Urinary bladder (tissue), 4 donors: ENCODE data around the gene RNF223. TPM values are rescaled to one million over a fixed set of nuclear protein-coding genes. Genes with fewer than 3 reads are reported as not detected.

ENCODE experiments used
- DNase-seq: peaks from one replicate; pipeline ENCODE4 v3.0.0-alpha.2; 2015; ENCODE audit errors: extremely low spot score
- H3K27ac ChIP-seq: one replicate; pipeline ENCODE4 v1.5.1; 2013; ENCODE audit warnings: low read depth, mild to moderate bottlenecking, moderate library complexity
- H3K36me3 ChIP-seq: one replicate; pipeline ENCODE4 v1.6.1; 2013; ENCODE audit warnings: mild to moderate bottlenecking, moderate library complexity; ENCODE audit not compliant: insufficient read depth
- H3K4me1 ChIP-seq: one replicate; pipeline ENCODE4 v1.6.1; 2013; ENCODE audit warnings: mild to moderate bottlenecking, moderate library complexity; ENCODE audit not compliant: insufficient read depth
- H3K4me3 ChIP-seq: one replicate; pipeline ENCODE4 v1.5.1; 2013; ENCODE audit warnings: low read depth, low read length
- WGBS: extraction: QIAGEN DNeasy Blood & Tissue Kit; methylation state at CpG from one replicate; pipeline ENCODE4 v1.1.7; 2013; 5-methylcytosine and 5-hydroxymethylcytosine counted together
- polyA plus RNA-seq: library from polyadenylated mRNA; stranded (reverse); fragments of 200-250 nt; gene quantifications from one replicate; pipeline ENCODE4 v1.2.3, GENCODE V29; 2013
- total RNA-seq: library from RNA; depleted of rRNA; stranded (reverse); fragments of >200 nt; gene quantifications from one replicate; pipeline ENCODE4 v1.2.3, GENCODE V29; 2014
- donor health status: healthy with polysubstance abuse.
- donor health status: healthy.

The RNF223 gene
- 2.7 TPM for total RNA-seq
- polyA plus RNA-seq = 0.73 TPM

DNA sequence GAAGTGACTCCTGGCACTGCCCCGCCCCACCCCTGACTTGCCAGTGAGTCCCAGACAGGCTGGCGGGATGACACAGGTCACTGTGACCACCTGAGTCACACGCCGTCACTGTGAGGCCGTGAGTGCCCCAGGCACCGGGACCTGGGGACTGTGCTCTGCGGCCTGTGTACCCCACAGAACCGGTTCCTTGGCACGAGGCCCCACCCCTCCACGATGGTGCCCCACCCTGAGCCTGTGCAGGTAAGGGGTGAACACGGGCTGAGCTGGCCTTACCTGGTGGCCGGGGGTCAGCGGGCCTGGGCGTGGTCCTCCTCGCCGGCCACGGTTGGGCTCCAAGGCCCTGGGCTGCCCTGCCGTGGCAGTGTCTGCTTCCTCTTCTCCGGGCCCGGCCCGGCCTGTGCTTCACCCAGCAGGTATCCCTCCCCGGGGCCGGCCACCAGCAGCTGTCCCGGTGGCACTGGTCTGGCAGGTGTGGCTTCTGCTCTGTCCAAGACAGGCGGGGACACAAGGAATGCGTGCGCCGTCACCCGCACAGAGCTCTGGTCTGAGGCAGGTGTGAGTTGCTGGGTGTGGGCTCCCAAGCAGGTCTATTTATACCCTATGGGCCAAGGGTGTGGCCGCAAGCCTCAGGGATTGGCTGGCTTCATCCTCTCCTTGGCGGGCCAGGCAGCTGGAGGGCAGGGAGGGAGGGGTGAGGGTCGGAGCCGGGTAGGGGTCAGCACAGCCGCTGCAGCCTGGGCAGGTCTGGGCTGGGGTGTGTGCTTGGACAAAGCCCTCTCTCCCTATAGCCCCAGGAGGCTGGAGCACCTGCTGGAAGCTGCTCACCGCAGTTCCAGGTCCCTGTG is at the start of gene RNF223:
RNF223 (minus strand) TSS at position 564 of the 845 bp plus-strand sequence. CDS start 1,740 bp downstream, outside the sequence.
- DNase-seq = no peak
- WGBS = 66% methylated on average over 35 of the region's 35 CpGs
- H3K4me1 ChIP-seq = no peaks in the 10 kb centered on the region
- no peak within 1 kb of the TSS for H3K4me3 ChIP-seq
- no peaks in the 10 kb centered on the region for H3K36me3 ChIP-seq
- H3K27ac ChIP-seq = peak within 1 kb of the TSS; percentile 95

- no peak overlapping the region for H3K27ac ChIP-seq
- DNase-seq = no peak
- no peak overlapping the region for H3K4me3 ChIP-seq
- WGBS = 54% methylated on average over 18 of the region's 18 CpGs
- no peaks in the 10 kb centered on the region for H3K36me3 ChIP-seq
- H3K4me1 ChIP-seq = no peaks in the 10 kb centered on the region
Measured at GRCh38 chr1:1122981-1123480, 48.9 kb upstream of the RNF223 start.

DNA sequence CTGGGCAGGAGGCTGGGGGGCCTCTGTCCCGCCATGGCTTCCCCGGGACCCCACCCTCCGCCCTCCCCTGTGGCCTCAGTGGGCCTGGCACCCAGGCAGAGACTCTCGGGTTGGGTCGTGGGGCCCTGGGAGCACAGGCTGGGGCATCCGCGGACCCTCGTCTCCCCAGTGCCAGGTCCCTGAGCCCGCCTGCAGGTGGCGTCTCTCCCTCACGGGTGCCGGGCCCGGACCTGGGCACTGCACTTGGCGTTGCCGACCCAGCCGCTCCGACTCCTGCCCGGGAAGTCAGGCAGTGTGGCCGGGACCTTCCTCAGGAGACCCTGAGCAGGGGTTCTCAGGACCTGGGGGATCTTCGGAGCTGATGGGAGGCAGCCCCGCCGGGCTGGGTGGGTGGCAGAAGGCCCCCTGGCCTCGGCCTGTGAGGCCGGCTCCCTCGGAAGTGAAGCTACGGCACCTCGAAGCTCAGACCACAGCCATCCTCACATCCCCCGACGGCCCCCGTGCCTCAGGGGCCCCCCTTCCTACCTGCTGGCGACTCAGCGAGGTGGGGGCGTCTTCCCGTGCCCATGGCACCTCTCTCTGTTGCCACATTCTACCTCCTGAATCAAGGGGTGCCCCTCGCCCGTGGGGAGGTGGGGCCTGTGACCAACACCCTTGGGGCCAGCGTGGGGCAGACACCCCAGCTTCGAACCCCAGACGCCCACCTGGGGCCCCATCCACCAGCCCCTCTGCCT is 48.1 kb upstream of the RNF223 start:
- no peaks in the 10 kb centered on the region for H3K36me3 ChIP-seq
- no peak for DNase-seq
- H3K4me1 ChIP-seq = no peaks in the 10 kb centered on the region
- H3K4me3 ChIP-seq = peak overlapping the region; percentile 10
- WGBS = 17% methylated on average over 39 of the region's 39 CpGs
- H3K27ac ChIP-seq = no peak overlapping the region

GRCh38 chr1:1121611-1122077 is 47.5 kb upstream of the RNF223 start:
- Histone ChIP-seq H3K27ac (no peak overlapping the region), H3K4me3 (no peak overlapping the region)
- 42% methylated on average over 15 of the region's 15 CpGs for WGBS

DNA sequence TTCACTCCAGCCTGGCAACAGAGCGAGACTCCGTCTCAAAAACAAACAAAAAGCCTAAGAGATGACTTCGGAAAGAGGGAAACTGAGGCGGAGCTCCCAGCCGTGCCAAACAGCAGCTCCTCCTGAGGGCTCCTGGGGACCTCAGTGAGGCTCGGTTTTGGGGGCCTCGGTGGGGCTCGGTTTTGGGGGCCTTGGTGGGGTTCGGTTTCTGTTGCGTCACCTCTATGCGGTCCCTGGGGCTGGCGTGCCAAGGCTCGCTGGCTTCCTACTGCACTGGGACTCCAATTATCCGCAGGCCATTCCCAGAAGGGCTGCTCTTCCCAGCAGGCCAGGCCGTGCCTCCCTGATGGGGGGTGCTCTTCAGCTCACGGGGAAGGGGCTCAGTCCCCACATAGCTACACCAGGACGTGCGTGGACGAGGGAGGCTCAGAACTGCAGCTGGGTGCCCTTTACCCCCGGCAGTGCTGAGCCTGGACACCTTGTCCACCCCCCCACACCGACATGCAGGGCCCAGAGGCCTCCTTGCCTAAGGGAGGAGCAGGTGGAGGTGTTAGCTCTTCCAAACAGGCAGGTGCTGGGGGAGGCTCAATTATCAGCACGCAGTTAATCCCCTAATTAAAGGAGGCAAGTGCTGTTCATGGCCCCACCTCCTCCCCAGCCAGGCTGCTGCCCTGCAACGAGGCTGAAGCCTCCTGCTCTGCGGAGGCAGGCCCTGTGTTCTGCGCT is 46.9 kb upstream of the RNF223 start:
- no peaks in the 10 kb centered on the region for H3K4me1 ChIP-seq
- no peak for DNase-seq
- 79% methylated on average over 25 of the region's 25 CpGs for WGBS
- H3K4me3 ChIP-seq = no peak overlapping the region
- no peaks in the 10 kb centered on the region for H3K36me3 ChIP-seq
- no peak overlapping the region for H3K27ac ChIP-seq

More at GRCh38 chr1:1121611-1122077, 47.5 kb upstream of the RNF223 start:
- Histone ChIP-seq H3K4me1 (no peaks in the 10 kb centered on the region), H3K36me3 (no peaks in the 10 kb centered on the region)
- no peak for DNase-seq

- no peak for DNase-seq
- 59% methylated on average over 16 of the region's 16 CpGs for WGBS
Measured at GRCh38 chr1:1120096-1120495, 46.0 kb upstream of the RNF223 start.

GRCh38 chr1:1119272-1119890 is 45.3 kb upstream of the RNF223 start:
- H3K4me3 ChIP-seq = no peak overlapping the region
- WGBS = 77% methylated on average over 20 of the region's 20 CpGs
- H3K36me3 ChIP-seq = no peaks in the 10 kb centered on the region
- H3K4me1 ChIP-seq = no peaks in the 10 kb centered on the region
- DNase-seq = no peak
- no peak overlapping the region for H3K27ac ChIP-seq

More at GRCh38 chr1:1120096-1120495, 46.0 kb upstream of the RNF223 start:
- no peak overlapping the region for H3K4me3 ChIP-seq
- H3K27ac ChIP-seq = no peak overlapping the region
- no peaks in the 10 kb centered on the region for H3K4me1 ChIP-seq
- no peaks in the 10 kb centered on the region for H3K36me3 ChIP-seq

DNA sequence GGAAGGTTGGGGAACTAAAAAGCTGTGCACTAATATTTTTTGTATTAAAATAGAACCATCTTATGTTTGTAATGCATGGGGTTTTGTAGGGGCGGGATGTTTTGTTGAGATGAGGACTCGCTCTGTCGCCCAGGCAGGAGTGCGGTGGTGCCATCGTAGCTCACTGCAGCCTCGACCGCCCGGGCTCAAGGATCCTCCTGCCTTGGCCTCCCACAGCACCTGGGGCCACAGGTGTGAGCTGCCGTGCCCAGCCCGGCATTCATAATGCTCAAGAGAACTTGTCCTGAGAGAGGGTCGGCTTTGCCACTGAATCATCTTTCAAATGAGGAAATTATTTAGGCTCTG is 44.7 kb upstream of the RNF223 start:
- 87% methylated on average over 11 of the region's 11 CpGs for WGBS
- no peak for DNase-seq
- no peak overlapping the region for H3K4me3 ChIP-seq
- H3K36me3 ChIP-seq = no peaks in the 10 kb centered on the region
- no peaks in the 10 kb centered on the region for H3K4me1 ChIP-seq
- H3K27ac ChIP-seq = no peak overlapping the region

GRCh38 chr1:1118011-1118875 is 44.1 kb upstream of the RNF223 start:
- Histone ChIP-seq H3K4me3 (no peak overlapping the region), H3K4me1 (no peaks in the 10 kb centered on the region), H3K36me3 (no peaks in the 10 kb centered on the region), H3K27ac (no peak overlapping the region)
- no peak for DNase-seq
- 84% methylated on average over 33 of the region's 33 CpGs for WGBS

GRCh38 chr1:1117469-1117831 is 43.3 kb upstream of the RNF223 start:
- 76% methylated on average over 20 of the region's 20 CpGs for WGBS
- Histone ChIP-seq H3K36me3 (no peaks in the 10 kb centered on the region), H3K4me3 (no peak overlapping the region), H3K27ac (no peak overlapping the region), H3K4me1 (no peaks in the 10 kb centered on the region)
- DNase-seq = no peak

DNA sequence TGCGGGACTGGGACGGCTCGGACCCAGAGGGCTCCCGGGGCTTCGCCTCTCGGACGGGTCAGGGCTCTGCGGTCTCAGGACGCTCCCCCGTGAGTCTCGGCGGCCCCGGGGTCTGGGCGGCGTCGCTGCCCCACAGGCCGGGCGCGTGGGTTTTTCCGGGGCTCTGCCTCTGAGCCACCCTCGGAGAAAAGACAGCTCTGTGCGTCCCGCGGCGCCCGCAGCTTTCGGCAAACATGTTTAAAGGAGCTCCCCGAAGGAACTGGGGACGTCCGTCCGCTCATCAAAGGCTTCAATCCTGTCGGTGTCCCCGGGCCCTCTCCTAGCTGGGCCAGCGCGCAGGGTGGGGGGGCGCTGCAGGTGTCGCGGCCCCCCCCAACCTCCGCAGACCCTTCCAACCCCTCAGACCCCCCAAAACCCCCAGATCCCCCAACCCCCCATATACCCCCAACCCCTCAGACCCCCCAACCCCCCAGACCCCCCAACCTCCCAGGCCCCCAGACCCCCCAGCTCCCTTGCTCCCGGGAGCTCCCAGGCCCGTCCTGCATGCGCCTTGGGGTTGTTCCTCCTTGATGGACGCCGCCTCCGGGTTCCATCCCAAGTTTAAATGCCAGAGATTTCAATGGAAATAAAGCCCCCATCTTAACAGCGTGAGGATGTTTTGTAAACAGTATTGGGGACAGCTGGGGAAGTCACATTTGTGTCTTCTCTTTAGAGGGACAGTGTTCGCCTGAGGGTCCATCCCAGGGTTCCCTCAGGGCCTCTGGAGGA is 42.8 kb upstream of the RNF223 start:
- DNase-seq = no peak
- H3K36me3 ChIP-seq = no peaks in the 10 kb centered on the region
- H3K27ac ChIP-seq = no peak overlapping the region

More for the DNA sequence above, 42.8 kb upstream of the RNF223 start:
- WGBS = 9% methylated on average over 47 of the region's 47 CpGs
- Histone ChIP-seq H3K4me3 (peak overlapping the region; percentile 53), H3K4me1 (no peaks in the 10 kb centered on the region)
